Measurements from ENCODE around the gene OR11L1.
A peak's percentile ranks its signal among the peaks of the same experiment; 100 is the strongest.

OR11L1 gene, protein sequence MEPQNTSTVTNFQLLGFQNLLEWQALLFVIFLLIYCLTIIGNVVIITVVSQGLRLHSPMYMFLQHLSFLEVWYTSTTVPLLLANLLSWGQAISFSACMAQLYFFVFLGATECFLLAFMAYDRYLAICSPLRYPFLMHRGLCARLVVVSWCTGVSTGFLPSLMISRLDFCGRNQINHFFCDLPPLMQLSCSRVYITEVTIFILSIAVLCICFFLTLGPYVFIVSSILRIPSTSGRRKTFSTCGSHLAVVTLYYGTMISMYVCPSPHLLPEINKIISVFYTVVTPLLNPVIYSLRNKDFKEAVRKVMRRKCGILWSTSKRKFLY

DNA sequence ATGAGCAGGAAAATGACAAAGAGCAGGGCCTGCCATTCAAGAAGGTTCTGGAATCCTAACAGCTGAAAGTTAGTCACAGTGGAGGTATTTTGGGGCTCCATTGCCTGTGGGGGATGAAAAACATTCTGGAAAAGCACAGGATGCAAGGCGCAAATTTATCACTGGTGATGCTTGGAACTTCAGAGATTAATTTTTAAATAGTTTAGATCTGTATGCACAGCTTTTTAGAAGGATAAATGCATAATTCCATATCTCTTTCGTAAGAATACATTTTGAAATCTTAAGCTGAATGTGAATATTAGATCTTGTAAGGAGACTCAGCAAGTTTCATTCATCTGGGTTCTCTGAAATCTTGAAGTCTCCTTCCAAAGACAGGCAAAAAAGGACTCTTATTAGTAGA is at the start of gene OR11L1:
OR11L1 (minus strand) TSS at position 101 of the 400 bp plus-strand sequence; CDS start at position 101, 0 bp downstream.
- Mint-ChIP-seq H3K27ac (no peak within 1 kb of the TSS), H3K27me3 (peaks cover 2% of the 10 kb centered on the region), H3K9me3 (no peaks in the 10 kb centered on the region), H3K36me3 (no peaks in the 10 kb centered on the region), H3K4me3 (no peak within 1 kb of the TSS), H3K4me1 (no peaks in the 10 kb centered on the region)

DNA sequence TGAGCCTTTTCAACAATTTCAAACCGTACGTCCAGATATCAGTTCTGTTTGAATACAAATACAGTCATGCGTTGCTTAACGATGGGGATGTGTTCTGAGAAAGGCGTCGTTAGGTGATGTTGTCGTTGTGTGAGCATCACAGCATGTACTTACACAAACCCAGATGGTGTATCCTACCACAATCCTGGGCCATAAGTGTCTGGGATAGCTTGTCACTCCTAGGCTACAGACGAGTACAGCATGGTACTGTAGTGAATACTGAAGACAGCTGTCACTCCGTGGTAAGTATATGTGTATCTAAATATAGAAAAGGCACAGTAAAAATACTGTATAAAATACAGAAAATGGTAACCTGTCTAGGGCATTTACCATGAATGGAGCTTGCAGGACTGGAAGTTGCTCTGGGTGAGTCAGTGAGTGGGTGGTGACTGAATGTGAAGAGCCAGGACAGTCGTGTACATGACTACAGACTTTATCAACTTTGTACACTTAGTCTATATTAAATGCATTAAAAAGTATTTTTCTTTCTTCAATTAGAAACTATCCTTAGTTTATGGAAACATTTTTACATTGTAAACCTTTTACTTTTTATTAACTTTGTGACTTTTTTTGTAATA is 43.2 kb upstream of the OR11L1 start:
- H3K4me3 Mint-ChIP-seq: no peak overlapping the region
- no peaks in the 10 kb centered on the region for H3K36me3 Mint-ChIP-seq
- no peaks in the 10 kb centered on the region for H3K4me1 Mint-ChIP-seq
- H3K27ac Mint-ChIP-seq: no peak overlapping the region
- H3K9me3 Mint-ChIP-seq: no peaks in the 10 kb centered on the region
- H3K27me3 Mint-ChIP-seq: no peaks in the 10 kb centered on the region

GRCh38 chr1:247883346-247883745 is 41.6 kb upstream of the OR11L1 start:
- Mint-ChIP-seq H3K27ac (peak overlapping the region; percentile 46), H3K9me3 (no peaks in the 10 kb centered on the region), H3K4me3 (no peak overlapping the region)

DNA sequence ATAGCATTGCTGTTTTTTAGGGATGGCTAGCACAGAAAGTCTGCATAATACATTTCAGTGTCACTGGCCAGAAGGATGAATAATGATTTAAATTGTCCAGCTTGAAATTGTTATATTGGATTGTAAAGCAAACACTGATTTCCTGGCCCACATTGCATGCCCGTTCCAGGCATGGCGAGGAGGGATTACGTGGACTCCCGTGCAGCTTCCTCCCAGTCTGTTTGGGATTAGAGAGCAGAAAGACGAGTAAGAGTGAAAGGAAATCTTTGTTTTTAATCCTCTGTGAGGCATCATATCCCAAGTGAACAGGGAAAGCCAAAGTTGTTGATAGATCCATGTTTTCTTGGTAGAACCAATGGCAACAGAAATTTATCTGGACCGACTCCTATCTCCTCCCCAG is 23.7 kb upstream of the OR11L1 start:
- Mint-ChIP-seq H3K36me3 (no peaks in the 10 kb centered on the region), H3K27me3 (peaks cover 7% of the 10 kb centered on the region), H3K4me1 (no peaks in the 10 kb centered on the region), H3K27ac (no peak overlapping the region), H3K4me3 (no peak overlapping the region), H3K9me3 (no peaks in the 10 kb centered on the region)

More at GRCh38 chr1:247883346-247883745, 41.6 kb upstream of the OR11L1 start:
- no peaks in the 10 kb centered on the region for H3K36me3 Mint-ChIP-seq
- H3K4me1 Mint-ChIP-seq: no peaks in the 10 kb centered on the region
- H3K27me3 Mint-ChIP-seq: no peaks in the 10 kb centered on the region

- Mint-ChIP-seq H3K27me3 (peaks cover 7% of the 10 kb centered on the region), H3K9me3 (no peaks in the 10 kb centered on the region), H3K4me1 (no peaks in the 10 kb centered on the region)
These were observed 22.9 kb upstream of the OR11L1 start for GRCh38 chr1:247864644-247865043.

GRCh38 chr1:247862756-247863155 is 21.1 kb upstream of the OR11L1 start:
- no peak overlapping the region for H3K4me3 Mint-ChIP-seq
- H3K27ac Mint-ChIP-seq: no peak overlapping the region
- peaks cover 6% of the 10 kb centered on the region for H3K4me1 Mint-ChIP-seq
- H3K36me3 Mint-ChIP-seq: peaks cover 1% of the 10 kb centered on the region
- H3K9me3 Mint-ChIP-seq: no peaks in the 10 kb centered on the region
- peaks cover 12% of the 10 kb centered on the region for H3K27me3 Mint-ChIP-seq

More at GRCh38 chr1:247864644-247865043, 22.9 kb upstream of the OR11L1 start:
- Mint-ChIP-seq H3K36me3 (no peaks in the 10 kb centered on the region), H3K27ac (no peak overlapping the region), H3K4me3 (no peak overlapping the region)

DNA sequence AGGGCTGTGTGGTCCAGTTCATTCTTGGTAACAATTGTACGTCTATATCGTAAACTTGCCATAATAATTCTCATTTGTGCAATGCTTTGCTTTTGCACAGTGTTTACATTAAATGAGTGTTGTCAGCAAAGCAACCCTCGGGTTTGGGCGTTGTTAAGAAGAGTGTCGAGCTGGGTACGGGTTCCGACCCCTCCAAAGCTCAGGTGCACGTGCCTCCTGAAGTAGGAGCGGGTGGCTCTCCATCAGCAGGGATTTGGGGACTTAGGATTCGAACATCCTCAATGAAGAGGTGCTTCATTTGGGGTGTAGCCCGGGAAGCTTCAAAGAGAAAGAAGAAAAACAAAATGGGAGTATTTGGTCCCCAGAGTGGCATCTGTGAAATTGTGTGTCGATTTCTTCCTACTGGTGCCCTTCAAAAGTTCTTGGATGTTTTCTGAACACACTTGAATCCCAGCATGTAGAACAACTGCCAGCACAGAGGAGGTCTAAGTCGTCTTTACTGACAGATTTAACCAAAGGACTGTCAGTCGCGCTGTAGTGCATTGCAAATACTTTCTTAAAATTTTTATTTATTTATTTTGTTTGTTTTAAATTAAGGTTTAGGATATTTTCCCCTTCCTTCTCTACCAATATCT is 16.4 kb upstream of the OR11L1 start:
- H3K4me1 Mint-ChIP-seq: peaks cover 12% of the 10 kb centered on the region
- peaks cover 1% of the 10 kb centered on the region for H3K36me3 Mint-ChIP-seq
- peak overlapping the region; percentile 73 for H3K4me3 Mint-ChIP-seq
- no peaks in the 10 kb centered on the region for H3K9me3 Mint-ChIP-seq
- peak overlapping the region; percentile 48 for H3K27ac Mint-ChIP-seq
- H3K27me3 Mint-ChIP-seq: peaks cover 29% of the 10 kb centered on the region

DNA sequence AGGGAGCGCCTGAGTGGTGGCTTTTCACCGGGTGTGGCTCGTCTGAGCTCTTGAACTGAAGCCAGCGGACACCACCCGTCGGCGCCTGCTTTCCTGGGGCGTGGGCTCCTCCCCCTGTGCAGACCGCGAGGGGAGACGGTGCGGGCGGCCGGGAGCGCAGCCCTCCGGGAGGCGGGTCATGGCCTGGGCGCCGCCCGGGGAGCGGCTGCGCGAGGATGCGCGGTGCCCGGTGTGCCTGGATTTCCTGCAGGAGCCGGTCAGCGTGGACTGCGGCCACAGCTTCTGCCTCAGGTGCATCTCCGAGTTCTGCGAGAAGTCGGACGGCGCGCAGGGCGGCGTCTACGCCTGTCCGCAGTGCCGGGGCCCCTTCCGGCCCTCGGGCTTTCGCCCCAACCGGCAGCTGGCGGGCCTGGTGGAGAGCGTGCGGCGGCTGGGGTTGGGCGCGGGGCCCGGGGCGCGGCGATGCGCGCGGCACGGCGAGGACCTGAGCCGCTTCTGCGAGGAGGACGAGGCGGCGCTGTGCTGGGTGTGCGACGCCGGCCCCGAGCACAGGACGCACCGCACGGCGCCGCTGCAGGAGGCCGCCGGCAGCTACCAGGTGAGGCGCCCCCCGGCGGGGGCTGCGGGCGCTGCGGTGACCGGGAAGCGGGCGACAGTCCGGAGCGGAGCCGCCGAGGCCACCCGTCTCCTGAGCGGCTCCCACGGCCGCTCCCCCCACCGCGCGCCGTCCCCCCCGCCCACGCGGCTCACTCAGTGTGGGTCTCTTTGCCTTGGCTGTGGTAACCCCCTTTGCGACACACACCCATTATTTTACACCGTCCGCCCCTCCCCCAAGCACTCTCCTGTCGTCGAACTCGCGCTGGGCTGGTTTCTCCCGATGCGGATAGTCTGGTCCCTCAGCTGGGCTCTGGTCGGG is 15.6 kb upstream of the OR11L1 start, which contains the start of gene TRIM58:
TRIM58 (plus strand) TSS at position 119 of the 916 bp plus-strand sequence; CDS start at position 179, 60 bp downstream.
- Mint-ChIP-seq H3K27ac (peak within 1 kb of the TSS; percentile 48), H3K4me3 (peak within 1 kb of the TSS; percentile 73), H3K27me3 (peaks cover 29% of the 10 kb centered on the region), H3K4me1 (peaks cover 12% of the 10 kb centered on the region), H3K9me3 (no peaks in the 10 kb centered on the region), H3K36me3 (peaks cover 1% of the 10 kb centered on the region)

DNA sequence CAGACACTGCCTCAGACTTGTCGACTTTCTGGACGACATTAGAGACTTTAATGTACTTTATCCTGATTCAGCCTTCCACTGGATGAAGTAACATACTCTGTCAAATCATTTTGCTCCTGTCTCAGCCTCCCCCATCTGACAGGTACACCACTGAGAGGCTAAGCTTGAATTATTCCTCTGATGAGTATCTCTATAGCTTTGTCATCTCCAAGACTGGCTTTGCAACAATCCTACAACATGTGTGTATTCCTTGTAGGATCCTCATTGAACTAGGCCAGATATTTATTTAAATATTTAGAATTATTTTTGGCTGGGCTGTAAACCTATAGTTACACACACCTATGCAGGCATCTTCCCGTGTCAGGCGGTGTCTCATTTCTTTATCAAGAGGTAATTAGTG is 14.2 kb upstream of the OR11L1 start:
- Mint-ChIP-seq H3K4me3 (peak overlapping the region; percentile 69), H3K27ac (no peak overlapping the region), H3K36me3 (peaks cover 1% of the 10 kb centered on the region), H3K9me3 (no peaks in the 10 kb centered on the region), H3K4me1 (peaks cover 12% of the 10 kb centered on the region), H3K27me3 (peaks cover 29% of the 10 kb centered on the region)

- peaks cover 28% of the 10 kb centered on the region for H3K27me3 Mint-ChIP-seq
- H3K4me1 Mint-ChIP-seq: peaks cover 12% of the 10 kb centered on the region
- H3K4me3 Mint-ChIP-seq: no peak overlapping the region
- peaks cover 1% of the 10 kb centered on the region for H3K36me3 Mint-ChIP-seq
- H3K27ac Mint-ChIP-seq: no peak overlapping the region
- H3K9me3 Mint-ChIP-seq: no peaks in the 10 kb centered on the region
These were observed 13.3 kb upstream of the OR11L1 start for GRCh38 chr1:247854899-247855545.

DNA sequence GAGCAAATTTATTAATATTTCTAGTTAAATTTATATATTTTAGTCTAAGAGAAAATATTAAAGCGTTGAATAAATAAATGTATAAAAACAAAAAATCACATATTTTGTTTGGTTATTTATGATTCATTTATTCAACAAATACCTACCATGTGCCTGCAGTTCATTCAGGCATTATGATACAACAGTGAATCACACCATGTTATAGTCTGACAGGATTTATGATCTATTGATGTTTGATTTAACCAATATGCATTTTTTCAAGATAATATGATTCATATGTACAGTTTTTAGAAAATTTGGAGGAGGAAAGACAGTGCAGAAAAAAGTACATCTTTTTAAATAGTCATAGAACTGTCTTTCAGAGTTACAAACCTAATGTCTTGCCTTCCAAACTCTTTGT is 7.9 kb upstream of the OR11L1 start:
- Mint-ChIP-seq H3K9me3 (no peaks in the 10 kb centered on the region), H3K4me3 (no peak overlapping the region), H3K4me1 (no peaks in the 10 kb centered on the region), H3K27me3 (peaks cover 8% of the 10 kb centered on the region), H3K27ac (no peak overlapping the region), H3K36me3 (no peaks in the 10 kb centered on the region)

DNA sequence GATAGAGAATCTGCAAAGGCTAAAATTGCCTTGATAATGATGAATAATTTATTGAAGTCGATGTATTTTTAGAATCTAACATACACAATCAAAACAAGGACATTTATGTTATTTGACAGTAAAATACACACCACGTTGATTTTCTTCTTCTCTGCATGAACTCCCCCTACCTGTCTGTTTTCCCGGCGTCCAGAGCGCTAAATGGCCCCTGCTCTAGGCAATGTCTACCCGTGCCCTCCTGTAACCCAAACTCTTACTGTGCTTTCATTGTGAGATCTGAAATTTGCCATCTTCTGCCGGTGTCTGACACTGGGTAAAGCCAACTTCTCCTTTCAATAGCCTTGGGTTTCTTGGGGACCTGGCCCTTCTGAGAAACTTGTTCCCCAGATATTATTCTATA is 6.7 kb upstream of the OR11L1 start:
- H3K4me1 Mint-ChIP-seq: no peaks in the 10 kb centered on the region
- H3K9me3 Mint-ChIP-seq: no peaks in the 10 kb centered on the region
- no peak overlapping the region for H3K4me3 Mint-ChIP-seq
- H3K36me3 Mint-ChIP-seq: no peaks in the 10 kb centered on the region
- peaks cover 4% of the 10 kb centered on the region for H3K27me3 Mint-ChIP-seq
- H3K27ac Mint-ChIP-seq: no peak overlapping the region

GRCh38 chr1:247845693-247846017 is 4.0 kb upstream of the OR11L1 start:
- no peak overlapping the region for H3K27ac Mint-ChIP-seq
- no peaks in the 10 kb centered on the region for H3K4me1 Mint-ChIP-seq

GRCh38 chr1:247845011-247845692 is 3.5 kb upstream of the OR11L1 start:
- no peak overlapping the region for H3K4me3 Mint-ChIP-seq
- H3K27me3 Mint-ChIP-seq: peaks cover 2% of the 10 kb centered on the region
- H3K27ac Mint-ChIP-seq: no peak overlapping the region
- H3K9me3 Mint-ChIP-seq: no peaks in the 10 kb centered on the region
- H3K36me3 Mint-ChIP-seq: no peaks in the 10 kb centered on the region
- no peaks in the 10 kb centered on the region for H3K4me1 Mint-ChIP-seq

More at GRCh38 chr1:247845693-247846017, 4.0 kb upstream of the OR11L1 start:
- peaks cover 2% of the 10 kb centered on the region for H3K27me3 Mint-ChIP-seq
- no peaks in the 10 kb centered on the region for H3K9me3 Mint-ChIP-seq
- no peak overlapping the region for H3K4me3 Mint-ChIP-seq
- no peaks in the 10 kb centered on the region for H3K36me3 Mint-ChIP-seq
